ENCODE data around the gene KCP.

The KCP gene

DNA sequence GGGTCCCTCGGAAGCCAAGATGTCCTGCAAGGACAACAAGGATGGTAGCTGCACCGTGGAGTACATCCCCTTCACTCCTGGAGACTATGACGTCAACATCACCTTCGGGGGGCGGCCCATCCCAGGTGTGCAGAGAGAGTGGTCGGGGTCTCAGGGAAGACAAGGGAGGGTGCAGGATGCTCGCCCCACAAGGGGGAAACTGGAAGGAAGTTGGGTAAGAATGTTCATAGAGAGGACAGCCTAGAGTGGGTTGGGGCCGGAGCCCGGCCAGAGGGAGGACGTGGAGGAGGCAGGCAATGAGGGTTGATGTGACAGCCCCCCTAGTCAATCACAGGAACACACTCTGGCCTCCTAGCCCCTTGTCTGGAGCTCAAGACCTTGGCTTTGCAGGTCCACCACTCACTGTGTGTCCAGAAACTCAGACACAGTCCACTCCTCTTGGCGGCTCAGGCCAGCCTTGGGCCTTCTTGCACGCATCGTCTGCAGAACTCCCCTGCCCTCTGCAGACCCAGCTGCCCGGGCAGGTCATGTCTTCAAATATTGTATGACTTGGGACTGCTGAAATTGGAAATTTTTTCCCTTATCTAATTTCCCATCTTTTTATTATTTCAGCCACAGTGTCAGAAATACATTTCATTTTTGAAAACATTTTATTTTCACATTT, 63.6 kb downstream of the KCP start:
- intact Hi-C loops (cut with DNase I) = no loop called here
- DNase-seq = no peak

- peak in 1 of 10 donors; percentile 75 for DNase-seq
- intact Hi-C loops (cut with DNase I) = no loop called here
These were observed 64.5 kb downstream of the KCP start for GRCh38 chr7:128845987-128846386.

DNA sequence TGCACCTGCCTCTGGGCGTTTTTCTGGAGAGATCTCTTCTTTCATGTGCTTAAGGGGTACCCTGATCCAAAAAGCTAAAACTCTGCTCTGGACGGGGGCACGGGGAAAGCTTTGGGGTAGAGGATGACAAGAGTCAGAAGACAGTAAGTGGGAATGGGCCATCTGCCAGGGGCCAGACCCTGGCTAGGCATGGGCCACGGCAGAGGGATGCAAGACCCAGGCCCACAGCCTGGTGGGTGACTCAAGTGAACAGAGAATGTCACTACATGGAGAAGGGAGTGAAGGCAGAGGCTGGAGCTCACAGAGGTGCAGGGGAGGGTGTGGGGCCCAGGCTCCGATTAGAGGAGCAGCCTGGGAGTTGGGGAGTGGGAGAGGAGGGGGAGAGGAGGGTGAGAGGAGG, 65.0 kb downstream of the KCP start:
- no peak for DNase-seq
- intact Hi-C loops (cut with DNase I) = no loop called here

GRCh38 chr7:128844777-128845311, 65.7 kb downstream of the KCP start:
- intact Hi-C loops (cut with DNase I) = no loop called here
- DNase-seq = peak in 1 of 10 donors; percentile 80

- intact Hi-C loops (cut with DNase I) = no loop called here
- no peak for DNase-seq
These were observed 66.4 kb downstream of the KCP start for GRCh38 chr7:128843938-128844621.

- intact Hi-C loops (cut with DNase I) = no loop called here
- peak in 3 of 10 donors; percentile 5 to 75 (median 67) for DNase-seq
These were observed 67.6 kb downstream of the KCP start for GRCh38 chr7:128842674-128843641.

DNA sequence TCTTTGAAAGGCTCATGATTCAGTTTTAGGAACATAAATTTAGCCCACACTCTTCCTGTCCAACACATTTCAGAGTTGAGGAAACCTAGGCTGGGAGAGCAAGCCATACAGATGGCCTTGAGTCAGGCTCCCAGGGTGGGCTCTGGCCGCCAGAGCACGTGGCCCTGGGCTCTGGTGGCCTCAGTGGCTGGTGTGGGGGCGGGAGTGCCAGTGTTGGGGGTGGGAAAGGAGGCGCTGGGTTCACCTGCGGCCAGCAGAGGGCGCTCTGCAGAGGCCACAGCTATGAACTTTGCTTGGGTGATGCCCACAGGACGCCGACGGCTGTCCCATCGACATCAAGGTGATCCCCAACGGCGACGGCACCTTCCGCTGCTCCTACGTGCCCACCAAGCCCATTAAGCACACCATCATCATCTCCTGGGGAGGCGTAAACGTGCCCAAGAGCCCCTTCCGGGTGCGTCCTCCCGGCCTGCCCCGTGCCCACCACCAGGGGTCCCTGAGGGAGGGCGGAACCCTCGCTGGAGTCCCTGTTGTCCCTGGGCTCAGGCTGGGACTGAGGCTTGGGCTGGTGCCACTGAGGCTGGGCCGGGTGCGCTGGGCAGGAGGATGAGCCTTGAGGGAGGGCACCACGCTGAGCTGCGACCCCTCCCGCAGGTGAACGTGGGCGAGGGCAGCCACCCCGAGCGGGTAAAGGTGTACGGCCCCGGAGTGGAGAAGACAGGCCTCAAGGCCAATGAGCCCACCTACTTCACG, 68.4 kb downstream of the KCP start:
- DNase-seq = peak in 6 of 10 donors; percentile 11 to 90 (median 50)
- intact Hi-C loops (cut with DNase I) = no loop called here

DNA sequence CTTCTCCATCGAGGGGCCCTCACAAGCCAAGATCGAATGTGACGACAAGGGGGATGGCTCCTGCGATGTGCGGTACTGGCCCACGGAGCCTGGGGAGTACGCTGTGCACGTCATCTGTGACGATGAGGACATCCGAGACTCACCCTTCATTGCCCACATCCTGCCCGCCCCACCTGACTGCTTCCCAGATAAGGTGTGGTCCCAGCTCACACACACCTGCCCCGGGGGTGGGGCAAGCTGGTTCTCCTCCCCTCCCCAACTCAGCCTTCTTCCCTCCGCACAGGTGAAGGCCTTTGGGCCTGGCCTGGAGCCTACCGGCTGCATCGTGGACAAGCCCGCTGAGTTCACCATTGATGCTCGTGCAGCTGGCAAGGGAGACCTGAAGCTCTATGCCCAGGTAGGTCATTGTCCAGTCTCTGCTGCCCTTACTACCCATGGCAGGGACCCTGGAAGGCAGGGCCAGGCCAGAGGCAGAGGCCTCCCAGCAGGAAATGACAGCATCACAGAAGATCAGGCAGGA, 69.3 kb downstream of the KCP start:
- intact Hi-C loops (cut with DNase I) = no loop called here
- peak in 5 of 10 donors; percentile 7 to 64 (median 33) for DNase-seq

GRCh38 chr7:128840326-128841170, 70.0 kb downstream of the KCP start:
- intact Hi-C loops (cut with DNase I) = no loop called here
- peak in 5 of 10 donors; percentile 4 to 77 (median 43) for DNase-seq

- intact Hi-C loops (cut with DNase I) = no loop called here
- DNase-seq = peak in 4 of 10 donors; percentile 6 to 82 (median 64)
These were observed 70.7 kb downstream of the KCP start for GRCh38 chr7:128839751-128840177.

- DNase-seq = peak in 5 of 10 donors; percentile 2 to 81 (median 39)
- intact Hi-C loops (cut with DNase I) = no loop called here
These were observed 71.4 kb downstream of the KCP start for GRCh38 chr7:128838981-128839731.

GRCh38 chr7:128838109-128838779, 72.3 kb downstream of the KCP start:
- DNase-seq = peak in 4 of 10 donors; percentile 4 to 82 (median 58)

DNA sequence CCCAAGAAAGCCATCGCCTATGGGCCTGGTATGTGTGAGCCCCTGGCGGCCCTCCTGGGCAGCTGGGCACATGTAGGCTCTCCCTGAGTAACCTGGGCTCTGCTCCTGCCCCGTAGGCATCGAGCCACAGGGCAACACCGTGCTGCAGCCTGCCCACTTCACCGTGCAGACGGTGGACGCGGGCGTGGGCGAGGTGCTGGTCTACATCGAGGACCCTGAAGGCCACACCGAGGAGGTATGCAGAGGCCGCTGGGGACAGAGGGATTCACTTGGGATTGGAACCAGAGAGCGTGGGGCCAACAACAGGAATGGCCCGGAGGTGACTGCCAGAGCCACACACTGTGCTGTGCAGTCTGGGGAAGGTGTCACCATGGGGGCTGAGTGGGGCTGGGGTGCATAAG, 73.0 kb downstream of the KCP start:
- intact Hi-C loops (cut with DNase I) = no loop called here
- peak in 3 of 10 donors; percentile 58 to 81 (median 64) for DNase-seq

More at GRCh38 chr7:128838109-128838779, 72.3 kb downstream of the KCP start:
- intact Hi-C loops (cut with DNase I) = no loop called here

DNA sequence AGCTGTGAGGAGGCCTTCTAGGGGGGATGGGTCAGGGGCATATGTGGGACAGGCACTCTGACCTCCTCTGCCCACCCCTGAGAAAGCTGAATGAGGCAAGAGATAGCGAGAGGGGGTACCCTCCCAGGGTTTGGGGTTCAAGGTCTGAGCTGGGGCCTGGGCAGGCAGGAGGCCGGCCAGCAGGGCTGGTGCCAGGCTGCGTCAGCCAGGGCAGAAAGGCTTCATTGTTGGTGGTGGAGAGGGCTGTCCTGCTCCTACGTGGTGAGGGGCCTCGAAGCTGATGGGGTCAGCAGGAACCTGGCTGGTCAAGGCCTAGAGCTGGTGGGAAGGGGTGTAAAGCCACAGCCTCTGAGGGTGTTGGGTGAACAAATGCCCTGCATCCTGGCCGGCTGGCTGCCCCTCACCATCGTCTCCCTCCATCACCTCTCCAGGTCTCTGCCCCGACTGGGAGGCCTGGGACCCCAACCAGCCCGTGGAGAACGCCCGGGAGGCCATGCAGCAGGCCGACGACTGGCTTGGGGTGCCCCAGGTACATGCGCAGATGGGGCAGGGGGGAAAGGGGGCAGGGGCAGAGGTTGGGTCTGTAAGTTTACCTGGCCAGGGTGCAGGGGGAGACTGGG, 73.7 kb downstream of the KCP start:
- intact Hi-C loops (cut with DNase I) = no loop called here
- DNase-seq = peak in 8 of 10 donors; percentile 48 to 95 (median 78)

GRCh38 chr7:128835790-128836641, 74.5 kb downstream of the KCP start:
- peak in 6 of 10 donors; percentile 5 to 93 (median 65) for DNase-seq
- intact Hi-C loops (cut with DNase I) = no loop called here

- peak in 5 of 10 donors; percentile 4 to 76 (median 52) for DNase-seq
These were observed 75.2 kb downstream of the KCP start for GRCh38 chr7:128835231-128835751.

More at GRCh38 chr7:128835231-128835751, 75.2 kb downstream of the KCP start:
- intact Hi-C loops (cut with DNase I) = no loop called here

Measured in posterior cingulate gyrus (tissue), 11 donors.